ENCODE results near the gene CYSTM1.

Gene CYSTM1

DNA sequence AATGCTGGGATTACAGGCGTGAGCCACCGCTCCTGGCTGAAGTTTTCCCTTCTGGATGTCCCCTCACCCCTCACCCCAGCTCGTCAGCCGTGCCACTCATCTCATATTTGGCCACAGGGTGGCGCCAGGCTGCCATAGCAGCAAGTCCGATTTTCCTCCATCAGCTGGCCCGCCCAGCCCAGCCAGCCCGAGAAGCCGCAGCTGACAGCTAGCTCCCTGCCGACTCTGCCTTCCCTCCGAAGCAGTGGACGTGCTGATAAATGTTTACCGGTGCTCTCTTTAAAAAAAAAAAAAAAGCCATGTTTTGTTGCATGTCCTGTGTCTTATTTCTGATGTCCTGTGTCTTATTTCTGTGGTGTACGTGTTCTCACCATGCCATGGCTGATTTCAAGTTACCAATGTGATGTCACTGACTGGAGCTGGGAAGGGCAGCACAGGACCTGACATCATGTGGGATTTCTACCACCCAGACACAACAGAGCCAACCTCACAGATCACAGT, 69.6 kb downstream of the CYSTM1 start:
- DNase-seq (ENCODE audit: extremely low spot score), result peak; percentile 84
- CTCF ChIA-PET, result interaction anchor here (0.6 to 10.4 kb wide), 28 partner anchors 9 to 757 kb away, joined by 3 to 174 read pairs (median 5); partner anchors contain the start of genes ANKHD1, HARS1, HARS2 and HBEGF
- TF ChIP-seq SP1 (IDR thresholded peaks at IDR 0.05), result no peak
- TF ChIP-seq FOXM1 (IDR thresholded peaks at IDR 0.05; ENCODE audit: borderline replicate concordance), result no peak
- no peak for TF ChIP-seq NFRKB (IDR thresholded peaks at IDR 0.05)
- no peak for TF ChIP-seq TARDBP (IDR thresholded peaks at IDR 0.05)
- TF ChIP-seq, protein P1, sequence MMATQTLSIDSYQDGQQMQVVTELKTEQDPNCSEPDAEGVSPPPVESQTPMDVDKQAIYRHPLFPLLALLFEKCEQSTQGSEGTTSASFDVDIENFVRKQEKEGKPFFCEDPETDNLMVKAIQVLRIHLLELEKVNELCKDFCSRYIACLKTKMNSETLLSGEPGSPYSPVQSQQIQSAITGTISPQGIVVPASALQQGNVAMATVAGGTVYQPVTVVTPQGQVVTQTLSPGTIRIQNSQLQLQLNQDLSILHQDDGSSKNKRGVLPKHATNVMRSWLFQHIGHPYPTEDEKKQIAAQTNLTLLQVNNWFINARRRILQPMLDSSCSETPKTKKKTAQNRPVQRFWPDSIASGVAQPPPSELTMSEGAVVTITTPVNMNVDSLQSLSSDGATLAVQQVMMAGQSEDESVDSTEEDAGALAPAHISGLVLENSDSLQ (IDR thresholded peaks at IDR 0.05), result peak; percentile 80
- TF ChIP-seq FOXA1 (IDR thresholded peaks at IDR 0.05), result no peak
- no peak for TF ChIP-seq SUZ12 (IDR thresholded peaks at IDR 0.05)
- POLR2A ChIA-PET, result interaction anchor here (0.8 to 8.4 kb wide), 9 partner anchors 8 to 156 kb away, joined by 3 to 117 read pairs (median 4); partner anchors contain the start of genes CYSTM1, HBEGF and PFDN1

DNA sequence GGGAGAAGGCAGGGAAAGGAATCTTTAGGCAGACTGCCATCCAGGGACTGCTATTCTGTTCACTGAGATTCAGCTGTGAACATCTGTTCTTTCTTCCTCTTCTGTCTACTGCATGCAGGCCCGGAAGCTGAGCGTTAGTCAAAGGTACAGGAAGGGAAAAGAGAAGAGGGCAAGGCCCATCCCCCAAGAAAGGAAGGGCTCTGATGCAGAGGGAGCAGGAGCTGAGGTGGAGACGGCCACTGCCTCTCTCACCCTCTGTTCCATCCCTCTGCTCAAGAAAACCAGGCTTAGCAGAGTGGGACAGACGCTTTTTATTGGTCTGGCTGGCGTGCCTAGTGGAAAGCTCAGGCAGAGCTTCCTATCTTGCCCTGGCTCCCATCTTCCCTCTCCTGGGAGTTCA, 70.4 kb downstream of the CYSTM1 start:
- no peak for DNase-seq (ENCODE audit: extremely low spot score)
- ChIA-PET POLR2A (interaction anchor here (0.8 to 8.4 kb wide), 7 partner anchors 52 to 156 kb away, joined by 3 to 117 read pairs (median 4); partner anchors contain the start of genes CYSTM1, HBEGF and PFDN1), CTCF (interaction anchor here (0.6 to 10.4 kb wide), 13 partner anchors 16 to 476 kb away, joined by 3 to 174 read pairs (median 9); partner anchors contain the start of genes HARS1, HARS2, HBEGF and PFDN1)
- TF ChIP-seq, protein P1 (IDR thresholded peaks at IDR 0.05), result no peak
- TF ChIP-seq BHLHE40 (IDR thresholded peaks at IDR 0.05; ENCODE audit: borderline replicate concordance) (no peak), SUZ12 (IDR thresholded peaks at IDR 0.05) (no peak), ELF4 (IDR thresholded peaks at IDR 0.05) (no peak), CTBP1 (IDR thresholded peaks at IDR 0.05; ENCODE audit: borderline replicate concordance) (no peak), ZNF384 (IDR thresholded peaks at IDR 0.05) (no peak), ARNT (IDR thresholded peaks at IDR 0.05) (no peak), SP1 (IDR thresholded peaks at IDR 0.05) (no peak), TARDBP (IDR thresholded peaks at IDR 0.05) (no peak), FOXK2 (IDR thresholded peaks at IDR 0.05) (no peak), NFRKB (IDR thresholded peaks at IDR 0.05) (no peak), L3MBTL2 (conservative IDR thresholded peaks at IDR 0.05) (no peak), FOXM1 (IDR thresholded peaks at IDR 0.05; ENCODE audit: borderline replicate concordance) (no peak), FOXA1 (IDR thresholded peaks at IDR 0.05) (no peak), LEF1 (IDR thresholded peaks at IDR 0.05; ENCODE audit: borderline replicate concordance) (no peak), HDGF (IDR thresholded peaks at IDR 0.05; ENCODE audit: borderline replicate concordance) (no peak)

DNA sequence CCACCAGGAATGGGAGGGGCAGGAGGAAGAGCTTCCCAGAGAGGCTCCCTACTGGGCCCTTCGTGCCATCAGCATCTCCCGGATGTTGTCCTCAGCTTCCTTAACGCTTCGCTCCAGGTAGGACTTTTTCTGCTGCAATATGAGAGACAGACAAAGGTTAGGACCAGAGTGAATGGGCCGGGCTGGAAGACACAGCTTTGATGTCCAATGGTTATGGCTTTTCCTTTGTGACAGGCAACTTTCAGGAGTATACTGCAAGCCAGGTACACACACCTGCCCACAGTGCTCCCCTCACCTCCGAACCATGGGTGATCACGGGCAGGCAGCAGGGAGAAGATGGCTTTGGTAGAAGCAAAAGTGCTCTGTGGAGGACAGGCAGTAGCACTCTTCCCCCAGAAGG, 70.9 kb downstream of the CYSTM1 start:
- DNase-seq (ENCODE audit: extremely low spot score), result no peak
- POLR2A ChIA-PET, result interaction anchor here (0.9 to 8.4 kb wide), 3 partner anchors 57 to 155 kb away, joined by 3 to 117 read pairs (median 5); partner anchors contain the start of genes HBEGF and PFDN1
- CTCF ChIA-PET, result interaction anchor here (0.8 to 10.4 kb wide), 6 partner anchors 15 to 117 kb away, joined by 3 to 174 read pairs (median 18); partner anchors contain the start of gene HBEGF
- TF ChIP-seq ZNF384 (IDR thresholded peaks at IDR 0.05) (no peak), HDGF (IDR thresholded peaks at IDR 0.05; ENCODE audit: borderline replicate concordance) (no peak), TARDBP (IDR thresholded peaks at IDR 0.05) (no peak), BHLHE40 (IDR thresholded peaks at IDR 0.05; ENCODE audit: borderline replicate concordance) (no peak)

- ChIA-PET POLR2A (interaction anchor here (0.9 to 8.4 kb wide), 5 partner anchors 10 to 154 kb away, joined by 3 to 117 read pairs (median 5); partner anchors contain the start of genes HBEGF and PFDN1), CTCF (interaction anchor here (0.7 to 10.4 kb wide), 7 partner anchors 15 to 117 kb away, joined by 3 to 174 read pairs (median 11); partner anchors contain the start of gene HBEGF)
- DNase-seq (ENCODE audit: extremely low spot score), result no peak
- no peak for TF ChIP-seq FOXK2 (IDR thresholded peaks at IDR 0.05)
- no peak for TF ChIP-seq LEF1 (IDR thresholded peaks at IDR 0.05; ENCODE audit: borderline replicate concordance)
- no peak for TF ChIP-seq FOXM1 (IDR thresholded peaks at IDR 0.05; ENCODE audit: borderline replicate concordance)
- TF ChIP-seq ZNF384 (IDR thresholded peaks at IDR 0.05), result no peak
- no peak for TF ChIP-seq ARNT (IDR thresholded peaks at IDR 0.05)
- no peak for TF ChIP-seq BHLHE40 (IDR thresholded peaks at IDR 0.05; ENCODE audit: borderline replicate concordance)
- TF ChIP-seq, protein P1 (IDR thresholded peaks at IDR 0.05), result no peak
- TF ChIP-seq HDGF (IDR thresholded peaks at IDR 0.05; ENCODE audit: borderline replicate concordance), result no peak
- no peak for TF ChIP-seq FOXA1 (IDR thresholded peaks at IDR 0.05)
- TF ChIP-seq TARDBP (IDR thresholded peaks at IDR 0.05), result no peak
- no peak for TF ChIP-seq SP1 (IDR thresholded peaks at IDR 0.05)
- TF ChIP-seq L3MBTL2 (conservative IDR thresholded peaks at IDR 0.05), result no peak
- no peak for TF ChIP-seq CTBP1 (IDR thresholded peaks at IDR 0.05; ENCODE audit: borderline replicate concordance)
- TF ChIP-seq ELF4 (IDR thresholded peaks at IDR 0.05), result no peak
- TF ChIP-seq NFRKB (IDR thresholded peaks at IDR 0.05), result no peak
- no peak for TF ChIP-seq SUZ12 (IDR thresholded peaks at IDR 0.05)
Measured at GRCh38 chr5:140246378-140247122, 71.6 kb downstream of the CYSTM1 start.

DNA sequence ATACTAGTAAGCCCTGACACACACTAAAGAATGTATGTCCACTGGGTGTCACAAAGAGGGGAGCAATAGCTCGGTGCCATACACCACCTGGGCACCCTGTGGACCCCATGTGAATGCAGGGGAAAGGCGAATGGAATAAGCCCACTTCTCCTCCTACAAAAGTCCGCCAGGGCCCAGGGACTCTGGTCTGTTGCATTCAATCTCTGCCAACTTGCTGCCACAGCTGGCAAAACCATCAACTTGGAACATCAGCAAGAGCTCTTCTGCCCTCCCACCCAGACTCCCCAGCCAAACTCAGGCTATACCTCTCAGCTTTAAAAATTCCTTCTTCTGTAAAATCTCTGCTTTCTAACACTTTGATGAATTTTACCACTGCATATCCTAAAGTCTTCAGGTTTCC, 73.4 kb downstream of the CYSTM1 start:
- POLR2A ChIA-PET, result interaction anchor here (0.5 kb wide), 1 partner anchor 55 kb away, joined by 3 read pairs; no protein-coding TSS in a partner anchor
- no peak for TF ChIP-seq FOXM1 (IDR thresholded peaks at IDR 0.05; ENCODE audit: borderline replicate concordance)
- no peak for TF ChIP-seq HDGF (IDR thresholded peaks at IDR 0.05; ENCODE audit: borderline replicate concordance)
- no peak for TF ChIP-seq LEF1 (IDR thresholded peaks at IDR 0.05; ENCODE audit: borderline replicate concordance)
- TF ChIP-seq ELF4 (IDR thresholded peaks at IDR 0.05), result no peak
- TF ChIP-seq ARNT (IDR thresholded peaks at IDR 0.05), result no peak
- TF ChIP-seq NFRKB (IDR thresholded peaks at IDR 0.05), result no peak
- TF ChIP-seq FOXA1 (IDR thresholded peaks at IDR 0.05), result no peak
- TF ChIP-seq ZNF384 (IDR thresholded peaks at IDR 0.05), result no peak
- TF ChIP-seq SP1 (IDR thresholded peaks at IDR 0.05), result no peak
- no peak for TF ChIP-seq CTBP1 (IDR thresholded peaks at IDR 0.05; ENCODE audit: borderline replicate concordance)
- CTCF ChIA-PET, result interaction anchor here (0.7 to 10.4 kb wide), 3 partner anchors 13 to 104 kb away, joined by 3 to 174 read pairs (median 3); partner anchors contain the start of gene HBEGF
- no peak for DNase-seq (ENCODE audit: extremely low spot score)

Data from HEK293T (cell line).